Left renal cortex interstitium (tissue), 4 donors: ENCODE data around the gene SEPTIN3. TPM values are rescaled to one million over a fixed set of nuclear protein-coding genes. Genes with fewer than 3 reads are reported as not detected.

Source experiments
- DNase-seq, 4 donors: peaks; one replicate each; pipeline ENCODE4 v3.0.0-alpha.2; 2013; ENCODE audit warnings: low read depth in 4 of 4, low spot score in 2 of 4, missing footprints in 1 of 4
- polyA plus RNA-seq, 4 donors: library from polyadenylated mRNA; unstranded; fragments of 120-200 nt; gene quantifications; one replicate each; pipeline ENCODE4 v1.2.1, GENCODE V29; 2013; ENCODE audit not compliant: insufficient read length in 4 of 4

SEPTIN3 gene
- polyA plus RNA-seq = 1 to 10 TPM; 6.1 to 7.8 (median 7.1) TPM

- no peak for DNase-seq
These were observed at the start of gene SEPTIN3 for GRCh38 chr22:41969110-41969646. Gene SEPTIN3, plus strand, starts transcription at chr22:41969443. Its CDS starts 2,050 bp downstream, at chr22:41971493.

- DNase-seq = no peak
These were observed 48.8 kb upstream of the SEPTIN3 start for GRCh38 chr22:41920271-41920976.

- no peak for DNase-seq
These were observed 46.9 kb upstream of the SEPTIN3 start for GRCh38 chr22:41922328-41922727.

GRCh38 chr22:41922940-41923594, 46.2 kb upstream of the SEPTIN3 start:
- no peak for DNase-seq

- DNase-seq = no peak
These were observed 45.5 kb upstream of the SEPTIN3 start for GRCh38 chr22:41923595-41924276.

GRCh38 chr22:41925783-41926460, 43.3 kb upstream of the SEPTIN3 start:
- DNase-seq = no peak

GRCh38 chr22:41927813-41928212, 41.4 kb upstream of the SEPTIN3 start:
- DNase-seq = no peak

GRCh38 chr22:41928593-41929417, 40.4 kb upstream of the SEPTIN3 start:
- no peak for DNase-seq

- DNase-seq = no peak
These were observed 39.8 kb upstream of the SEPTIN3 start for GRCh38 chr22:41929418-41929810.

- no peak for DNase-seq
These were observed 37.5 kb upstream of the SEPTIN3 start for GRCh38 chr22:41931701-41932269.

- DNase-seq = no peak
These were observed 36.9 kb upstream of the SEPTIN3 start for GRCh38 chr22:41932353-41932752.

- no peak for DNase-seq
These were observed 35.6 kb upstream of the SEPTIN3 start for GRCh38 chr22:41933411-41934177.

GRCh38 chr22:41934284-41935014, 34.8 kb upstream of the SEPTIN3 start:
- DNase-seq = no peak

- no peak for DNase-seq
These were observed 34.3 kb upstream of the SEPTIN3 start for GRCh38 chr22:41935015-41935351.

- no peak for DNase-seq
These were observed 33.7 kb upstream of the SEPTIN3 start for GRCh38 chr22:41935509-41935908.

- DNase-seq = no peak
These were observed 32.4 kb upstream of the SEPTIN3 start for GRCh38 chr22:41936894-41937169.

GRCh38 chr22:41939981-41940831, 29.0 kb upstream of the SEPTIN3 start:
- no peak for DNase-seq
